Measurements from ENCODE around the gene KHDRBS2.
"Not testable (repeated sequence)": the region's sequence is repeated elsewhere in the genome, so short reads cannot be mapped to it uniquely, and the experiment has no call there.

The KHDRBS2 gene

GRCh38 chr6:61841958-61842357 is 444.1 kb downstream of the KHDRBS2 start:
- DNase-seq: no peak

- no peak for DNase-seq
Measured at GRCh38 chr6:61835237-61835636, 450.8 kb downstream of the KHDRBS2 start.

- DNase-seq: no peak
Measured at GRCh38 chr6:61833176-61833755, 452.8 kb downstream of the KHDRBS2 start.

GRCh38 chr6:61817716-61818115 is 468.3 kb downstream of the KHDRBS2 start:
- DNase-seq: no peak

GRCh38 chr6:61810047-61810446 is 476.0 kb downstream of the KHDRBS2 start:
- no peak for DNase-seq

- DNase-seq: no peak
Measured at GRCh38 chr6:61809004-61809595, 476.9 kb downstream of the KHDRBS2 start.

- no peak for DNase-seq
Measured at GRCh38 chr6:61787998-61788397, 498.0 kb downstream of the KHDRBS2 start.

GRCh38 chr6:61769446-61769845 is 516.6 kb downstream of the KHDRBS2 start:
- not testable (repeated sequence) for DNase-seq

- DNase-seq: no peak
Measured at GRCh38 chr6:61755739-61756138, 530.3 kb downstream of the KHDRBS2 start.

GRCh38 chr6:61751986-61752385 is 534.0 kb downstream of the KHDRBS2 start:
- DNase-seq: no peak

- no peak for DNase-seq
Measured at GRCh38 chr6:61745994-61746393, 540.0 kb downstream of the KHDRBS2 start.

- no peak for DNase-seq
Measured at GRCh38 chr6:61711849-61712248, 574.2 kb downstream of the KHDRBS2 start.

GRCh38 chr6:61688165-61688564 is 597.9 kb downstream of the KHDRBS2 start:
- DNase-seq: no peak

GRCh38 chr6:61682562-61682961 is 603.5 kb downstream of the KHDRBS2 start:
- DNase-seq: no peak

- no peak for DNase-seq
Measured at GRCh38 chr6:61679625-61680024, 606.4 kb downstream of the KHDRBS2 start.

GRCh38 chr6:61675734-61676133 is 610.3 kb downstream of the KHDRBS2 start:
- no peak for DNase-seq

GRCh38 chr6:61649845-61650244 is 636.2 kb downstream of the KHDRBS2 start:
- DNase-seq: no peak

GRCh38 chr6:61640463-61640862 is 645.6 kb downstream of the KHDRBS2 start:
- DNase-seq: no peak

All from central memory CD4-positive, alpha-beta T cell (primary cell).